ENCODE results near the gene CA6. TPM values are rescaled to one million over a fixed set of nuclear protein-coding genes. Genes with fewer than 3 reads are reported as not detected.
A peak's percentile ranks its signal among the peaks of the same experiment; 100 is the strongest.

Gene CA6
- total RNA-seq, 1 donor from 2014 or later, result not detected

DNA sequence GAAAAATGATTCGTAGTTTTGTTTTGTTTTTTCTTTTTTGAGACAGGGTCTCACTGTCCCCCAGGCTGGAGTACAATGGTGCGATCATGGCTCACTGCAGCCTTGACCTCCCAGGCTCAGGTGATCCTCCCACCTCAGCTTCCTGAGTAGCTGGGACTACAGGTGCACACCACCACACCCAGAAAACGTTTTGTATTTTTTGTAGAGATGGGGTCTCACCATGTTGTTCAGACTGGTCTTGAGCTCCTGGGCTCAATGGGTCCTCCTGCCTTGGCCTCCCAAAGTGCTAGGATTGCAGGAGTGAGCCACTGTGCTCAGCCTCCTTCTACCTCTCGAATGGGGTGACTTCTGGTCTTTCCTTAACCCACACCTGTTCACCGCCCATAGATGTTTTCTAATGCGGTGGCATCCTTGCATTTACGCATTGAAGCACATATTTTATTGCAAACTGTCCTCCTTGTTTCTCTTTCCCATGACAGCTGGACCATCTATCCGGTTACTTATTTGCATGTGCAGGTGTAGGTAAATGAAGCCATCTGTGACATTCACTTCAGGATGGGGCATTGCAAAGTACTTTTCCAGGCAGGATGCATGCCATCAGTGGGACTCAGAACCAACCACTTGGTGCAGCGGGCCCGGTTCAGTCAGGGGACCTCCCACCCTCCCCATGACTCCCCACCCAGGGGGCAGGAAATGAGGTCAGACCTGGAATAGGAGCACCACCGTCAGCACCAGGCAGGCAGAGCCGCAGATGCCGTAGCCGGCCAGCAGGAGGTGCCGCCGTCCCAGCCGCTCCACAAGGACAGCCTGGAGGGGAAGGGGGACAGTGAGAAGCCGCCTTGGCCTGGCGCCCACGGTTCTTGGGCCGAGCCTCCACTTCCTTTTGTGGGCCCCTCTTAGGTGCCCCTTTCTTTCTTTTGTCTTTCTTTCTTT is 64.0 kb downstream of the CA6 start:
- Histone ChIP-seq H3K27me3 (ENCODE audit: control insufficient read depth, insufficient read depth, low read length) (peaks cover 2% of the 10 kb centered on the region), H3K4me3 (ENCODE audit: low read depth, low read length) (no peak overlapping the region), H3K36me3 (ENCODE audit: control insufficient read depth, insufficient read depth, low read length) (no peaks in the 10 kb centered on the region)
- TF ChIP-seq CTCF (IDR thresholded peaks at IDR 0.05; ENCODE audit: insufficient read depth, low read length, poor library complexity, severe bottlenecking), result peak; percentile 63
- DNase-seq (ENCODE audit: low read depth), result no peak

- no peaks in the 10 kb centered on the region for H3K36me3 ChIP-seq (ENCODE audit: control insufficient read depth, insufficient read depth, low read length)
- no peak for TF ChIP-seq CTCF (IDR thresholded peaks at IDR 0.05; ENCODE audit: insufficient read depth, low read length, poor library complexity, severe bottlenecking)
- DNase-seq (ENCODE audit: low read depth), result no peak
- H3K4me3 ChIP-seq (ENCODE audit: low read depth, low read length), result no peak overlapping the region
- peaks cover 2% of the 10 kb centered on the region for H3K27me3 ChIP-seq (ENCODE audit: control insufficient read depth, insufficient read depth, low read length)
Observed at GRCh38 chr1:9010781-9011323, 65.2 kb downstream of the CA6 start.

DNA sequence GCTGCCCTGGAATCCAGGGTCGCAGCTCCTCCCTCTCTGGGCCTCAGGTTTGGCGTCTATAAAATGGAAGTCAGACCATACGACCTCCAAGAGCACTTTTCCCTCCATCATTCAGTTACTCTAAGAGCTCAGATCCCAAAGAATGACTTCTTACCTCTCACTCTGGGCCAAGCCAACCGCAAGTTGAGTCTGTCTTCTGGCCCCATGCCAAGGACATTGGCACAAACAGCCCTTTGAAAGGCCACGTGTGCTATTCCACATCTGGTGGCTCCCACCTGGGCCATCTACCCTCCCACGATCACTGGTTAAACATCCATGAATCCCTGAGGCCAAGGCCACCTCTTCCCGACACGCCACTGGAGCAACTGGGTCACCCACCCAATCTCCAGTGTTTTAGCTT is 68.2 kb downstream of the CA6 start:
- Histone ChIP-seq H3K36me3 (ENCODE audit: control insufficient read depth, insufficient read depth, low read length) (no peaks in the 10 kb centered on the region), H3K4me3 (ENCODE audit: low read depth, low read length) (no peak overlapping the region), H3K27me3 (ENCODE audit: control insufficient read depth, insufficient read depth, low read length) (peaks cover 2% of the 10 kb centered on the region)
- TF ChIP-seq CTCF (IDR thresholded peaks at IDR 0.05; ENCODE audit: insufficient read depth, low read length, poor library complexity, severe bottlenecking), result no peak
- DNase-seq (ENCODE audit: low read depth), result no peak

- DNase-seq (ENCODE audit: low read depth), result no peak
- Histone ChIP-seq H3K36me3 (ENCODE audit: control insufficient read depth, insufficient read depth, low read length) (no peaks in the 10 kb centered on the region), H3K4me3 (ENCODE audit: low read depth, low read length) (no peak overlapping the region), H3K27me3 (ENCODE audit: control insufficient read depth, insufficient read depth, low read length) (peaks cover 2% of the 10 kb centered on the region)
- no peak for TF ChIP-seq CTCF (IDR thresholded peaks at IDR 0.05; ENCODE audit: insufficient read depth, low read length, poor library complexity, severe bottlenecking)
Observed at GRCh38 chr1:9014475-9015375, 69.1 kb downstream of the CA6 start.

GRCh38 chr1:9016455-9016854 is 70.8 kb downstream of the CA6 start:
- no peak for TF ChIP-seq CTCF (IDR thresholded peaks at IDR 0.05; ENCODE audit: insufficient read depth, low read length, poor library complexity, severe bottlenecking)
- Histone ChIP-seq H3K4me3 (ENCODE audit: low read depth, low read length) (no peak overlapping the region), H3K36me3 (ENCODE audit: control insufficient read depth, insufficient read depth, low read length) (no peaks in the 10 kb centered on the region), H3K27me3 (ENCODE audit: control insufficient read depth, insufficient read depth, low read length) (peaks cover 3% of the 10 kb centered on the region)
- DNase-seq (ENCODE audit: low read depth), result no peak
